Omental fat pad (tissue), 4 donors: Measurements from ENCODE around the gene ENO3. TPM values are rescaled to one million over a fixed set of nuclear protein-coding genes. Genes with fewer than 3 reads are reported as not detected.
A peak's percentile ranks its signal among the peaks of the same experiment; 100 is the strongest.
"Not testable (repeated sequence)": the region's sequence is repeated elsewhere in the genome, so short reads cannot be mapped to it uniquely, and the experiment has no call there.

Experiments
- ATAC-seq: fragments of 150-250 bp; one replicate; pipeline ENCODE4 v1.9.1; 2016; ENCODE audit warnings: mild to moderate bottlenecking, moderate library complexity; ENCODE audit not compliant: low FRiP score
- DNase-seq: peaks from one replicate; pipeline ENCODE4 v3.0.0-alpha.2; 2019; ENCODE audit warnings: low spot score
- total RNA-seq, 4 donors: library from RNA; depleted of rRNA; stranded (reverse); fragments of >200 nt; gene quantifications; one replicate each; pipeline ENCODE4 v1.1.0, GENCODE V29; 2016
- TF ChIP-seq, protein P1 (sequence below), 3 donors: fragments of 450-650 bp; IDR thresholded peaks; one replicate each; pipeline ENCODE4 v1.5.1; 2016 to 2017; ENCODE audit warnings: antibody characterized with exemption in 3 of 3, mild to moderate bottlenecking in 3 of 3, moderate library complexity in 2 of 3

ENO3 gene
- total RNA-seq, 4 donors from 2014 or later, result 2.8 to 5.3 (median 3.3) TPM

DNA sequence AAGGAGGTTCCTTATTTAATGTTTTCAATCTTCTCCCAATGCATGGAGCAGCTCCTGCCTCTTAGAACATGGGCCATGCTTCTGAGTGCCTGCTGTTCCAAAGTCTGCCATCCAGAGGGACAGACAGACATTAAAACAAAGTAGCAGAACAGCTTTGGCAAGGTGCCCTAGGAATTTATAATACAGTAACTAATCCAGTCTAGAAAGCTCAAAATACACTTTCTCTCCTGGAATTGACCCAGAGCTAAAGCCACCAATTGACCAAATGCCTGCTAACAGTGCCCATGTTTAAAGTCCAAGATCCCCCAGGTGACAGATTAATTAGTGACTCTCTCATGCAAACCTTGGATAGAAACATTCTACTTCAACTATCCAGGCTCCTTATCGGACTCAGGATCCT is 36.9 kb upstream of the ENO3 start:
- DNase-seq (no peak), ATAC-seq (no peak)
- TF ChIP-seq, protein P1, sequence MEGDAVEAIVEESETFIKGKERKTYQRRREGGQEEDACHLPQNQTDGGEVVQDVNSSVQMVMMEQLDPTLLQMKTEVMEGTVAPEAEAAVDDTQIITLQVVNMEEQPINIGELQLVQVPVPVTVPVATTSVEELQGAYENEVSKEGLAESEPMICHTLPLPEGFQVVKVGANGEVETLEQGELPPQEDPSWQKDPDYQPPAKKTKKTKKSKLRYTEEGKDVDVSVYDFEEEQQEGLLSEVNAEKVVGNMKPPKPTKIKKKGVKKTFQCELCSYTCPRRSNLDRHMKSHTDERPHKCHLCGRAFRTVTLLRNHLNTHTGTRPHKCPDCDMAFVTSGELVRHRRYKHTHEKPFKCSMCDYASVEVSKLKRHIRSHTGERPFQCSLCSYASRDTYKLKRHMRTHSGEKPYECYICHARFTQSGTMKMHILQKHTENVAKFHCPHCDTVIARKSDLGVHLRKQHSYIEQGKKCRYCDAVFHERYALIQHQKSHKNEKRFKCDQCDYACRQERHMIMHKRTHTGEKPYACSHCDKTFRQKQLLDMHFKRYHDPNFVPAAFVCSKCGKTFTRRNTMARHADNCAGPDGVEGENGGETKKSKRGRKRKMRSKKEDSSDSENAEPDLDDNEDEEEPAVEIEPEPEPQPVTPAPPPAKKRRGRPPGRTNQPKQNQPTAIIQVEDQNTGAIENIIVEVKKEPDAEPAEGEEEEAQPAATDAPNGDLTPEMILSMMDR (IDR thresholded peaks at IDR 0.05), result no peak

DNA sequence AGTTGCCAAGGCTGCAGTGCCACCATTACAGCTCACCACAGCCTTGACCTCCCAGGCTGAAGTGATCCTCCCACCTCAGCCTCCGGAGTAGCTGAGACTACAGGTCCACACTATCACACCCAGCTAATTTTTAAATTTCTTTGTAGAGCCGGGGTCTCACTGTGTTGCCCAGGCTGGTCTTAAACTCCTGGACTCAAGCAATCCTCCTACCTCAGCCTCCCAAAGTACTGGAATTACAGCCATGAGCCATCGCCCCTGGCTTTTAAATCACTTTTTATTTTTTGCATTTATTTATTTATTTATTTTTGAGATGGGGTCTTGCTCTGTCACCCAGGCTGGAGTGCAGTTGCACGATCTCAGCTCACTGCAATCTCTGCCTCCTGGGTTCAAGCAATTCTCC is 36.4 kb upstream of the ENO3 start:
- not testable (repeated sequence) for DNase-seq, ATAC-seq

DNA sequence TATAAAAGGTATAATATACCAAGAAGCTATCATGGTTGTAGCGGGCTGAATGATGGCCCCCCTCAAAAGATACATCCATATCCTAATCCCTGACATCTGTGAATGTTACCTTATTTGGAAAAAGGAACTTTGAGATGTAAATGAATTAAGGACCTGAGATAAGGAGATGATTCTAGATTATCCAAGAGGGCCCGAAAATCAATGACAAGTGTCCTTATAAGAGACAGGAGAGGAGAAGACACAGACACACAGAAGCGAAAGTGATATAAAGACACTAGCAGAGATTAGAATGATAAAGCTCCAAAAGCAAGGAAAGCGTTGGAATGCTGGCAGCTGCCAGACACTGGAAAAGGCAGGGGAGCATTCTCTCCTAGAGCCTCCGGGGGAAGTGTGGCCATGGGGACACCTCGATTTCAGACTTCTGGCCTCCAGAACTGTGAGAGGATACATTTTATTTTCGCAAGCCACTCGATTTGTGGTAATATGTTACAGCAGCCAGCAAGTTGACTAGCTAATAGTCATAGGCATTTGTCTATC is 31.3 kb upstream of the ENO3 start:
- ATAC-seq, result no peak
- DNase-seq, result no peak

DNA sequence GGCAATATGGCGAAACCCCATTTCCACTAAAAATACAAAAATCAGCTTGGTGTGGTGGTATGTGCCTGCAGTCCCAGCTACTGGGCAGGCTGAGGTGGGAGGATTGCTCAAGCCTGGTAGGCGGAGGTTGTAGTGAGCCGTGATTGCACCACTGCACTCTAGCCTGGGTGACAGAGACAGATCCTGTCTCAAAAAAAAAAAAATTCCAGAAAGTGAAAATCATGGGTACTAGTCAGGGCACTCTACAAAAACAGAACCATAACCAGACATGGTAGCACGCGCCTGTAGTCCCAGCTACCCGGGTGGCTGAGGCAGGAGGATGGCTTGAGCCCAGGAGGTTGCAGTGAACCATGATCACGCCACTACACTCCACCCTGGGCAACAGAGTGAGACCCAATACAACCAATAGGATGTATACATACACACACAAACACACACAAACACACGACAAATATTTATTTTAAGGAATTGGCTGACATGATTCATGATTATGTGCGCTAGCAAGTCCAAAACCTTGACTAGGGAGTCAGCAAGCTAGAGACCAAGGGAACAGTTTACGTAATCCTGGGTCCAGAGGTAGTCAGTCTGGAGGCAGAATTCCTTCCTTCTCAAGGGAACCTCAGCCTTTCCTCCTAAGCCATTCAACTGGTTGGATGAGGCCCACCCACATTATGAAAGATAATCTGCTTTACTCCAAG is 30.4 kb upstream of the ENO3 start:
- DNase-seq (no peak), ATAC-seq (peak; percentile 57)
- TF ChIP-seq, protein P1 (IDR thresholded peaks at IDR 0.05), result no peak

More for the DNA sequence above, 31.3 kb upstream of the ENO3 start:
- TF ChIP-seq, protein P1 (IDR thresholded peaks at IDR 0.05), result no peak

DNA sequence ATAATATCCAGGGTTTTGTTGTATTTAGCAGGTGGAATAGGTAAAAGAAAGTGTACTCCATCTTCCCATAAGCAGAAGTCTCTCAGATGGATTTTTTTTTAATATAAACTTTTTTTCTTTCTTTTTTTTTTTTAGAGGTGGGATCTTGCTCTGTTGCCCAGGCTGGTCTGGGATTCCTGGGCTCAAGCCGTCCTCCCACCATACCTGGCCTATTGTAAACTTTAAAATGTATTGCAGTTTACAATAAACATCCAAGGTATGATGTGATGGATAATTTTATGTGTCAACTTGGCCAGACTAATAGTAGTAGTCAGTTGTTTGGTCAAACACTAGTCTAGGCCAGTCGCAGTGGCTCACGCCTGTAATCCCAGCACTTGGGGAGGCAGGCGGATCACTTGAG is 29.6 kb upstream of the ENO3 start:
- no peak for ATAC-seq

DNA sequence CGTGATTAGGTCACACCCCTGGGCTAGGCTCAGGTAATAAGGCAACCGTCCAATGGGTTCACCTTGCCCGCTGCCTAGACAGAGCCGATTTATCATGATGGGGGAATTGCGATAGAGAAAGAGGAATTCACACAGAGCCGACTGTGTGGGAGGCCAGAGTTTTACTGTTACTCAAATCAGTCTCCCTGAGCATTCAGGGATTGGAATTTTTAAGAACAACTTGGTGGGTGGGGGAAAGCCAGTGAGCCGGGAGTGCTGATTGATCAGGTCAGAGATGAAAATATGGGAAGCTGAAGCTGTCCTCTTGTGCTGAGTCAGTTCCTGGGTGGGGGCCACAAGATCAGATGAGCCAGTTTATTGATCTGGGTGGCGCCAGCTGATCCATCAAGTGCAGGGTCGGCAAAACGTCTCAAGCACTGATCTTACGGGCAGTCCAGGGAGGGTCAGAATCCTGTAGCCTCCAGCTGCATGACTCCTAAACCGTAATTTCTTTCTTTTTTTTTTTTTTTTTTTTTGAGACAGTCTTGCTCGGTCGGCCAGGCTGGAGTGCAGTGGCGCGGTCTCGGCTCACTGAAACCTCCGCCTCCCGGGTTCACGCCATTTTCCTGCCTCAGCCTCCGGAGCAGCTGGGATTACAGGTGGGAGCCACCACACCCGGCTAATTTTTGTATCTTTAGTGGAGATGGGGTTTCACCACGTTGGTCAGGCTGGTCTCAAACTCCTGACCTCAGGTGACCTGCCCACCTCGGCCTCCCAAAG is 24.2 kb upstream of the ENO3 start:
- not testable (repeated sequence) for DNase-seq, ATAC-seq

More for the DNA sequence above, 29.6 kb upstream of the ENO3 start:
- no peak for DNase-seq
- TF ChIP-seq, protein P1 (IDR thresholded peaks at IDR 0.05), result no peak

DNA sequence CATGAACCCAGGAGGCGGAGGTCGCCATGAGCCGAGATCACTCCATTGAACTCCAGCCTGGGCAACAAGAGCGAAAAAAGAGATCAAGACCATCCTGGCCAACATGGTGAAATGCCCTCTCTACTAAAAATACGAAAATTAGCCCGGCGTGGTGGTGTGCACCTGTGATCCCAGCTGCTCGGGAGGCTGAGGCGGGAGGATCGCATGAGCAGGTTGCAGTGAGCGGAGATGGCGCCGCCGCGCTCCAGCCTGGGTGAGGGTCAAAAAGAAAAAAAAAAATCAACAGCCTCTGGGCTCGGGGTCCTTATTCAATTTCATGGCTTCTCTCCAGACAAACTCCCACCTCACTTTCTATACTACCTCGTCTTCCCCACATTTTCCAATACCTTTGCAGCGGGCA is 22.0 kb upstream of the ENO3 start:
- TF ChIP-seq, protein P1 (IDR thresholded peaks at IDR 0.05), result no peak
- ATAC-seq (no peak), DNase-seq (no peak)

DNA sequence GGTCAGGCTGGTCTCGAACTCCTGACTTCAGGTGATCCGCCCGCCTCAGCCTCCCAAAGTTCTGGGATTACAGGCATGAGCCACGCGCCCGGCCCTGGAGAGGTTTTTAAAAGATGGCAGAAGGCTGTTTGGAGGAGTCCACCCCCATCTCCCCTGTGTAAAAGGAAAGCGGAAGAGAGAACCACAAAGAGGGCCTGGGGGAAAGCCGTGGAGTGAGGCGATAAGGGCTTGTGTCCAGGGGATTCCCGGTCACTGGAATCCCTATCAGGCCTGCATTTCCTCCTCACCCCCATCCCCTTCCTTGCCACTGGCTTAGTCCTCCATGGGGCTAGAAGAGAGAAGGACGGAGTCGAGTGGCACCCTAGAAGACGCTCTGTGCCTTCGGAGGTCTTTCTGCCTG is 19.0 kb upstream of the ENO3 start, which contains the start of gene GP1BA:
TSS of gene GP1BA (plus strand) at position 315 of the 400 bp plus-strand sequence. CDS start 328 bp downstream, outside the sequence.
- TF ChIP-seq, protein P1 (IDR thresholded peaks at IDR 0.05), result no peak
- ATAC-seq (no peak), DNase-seq (no peak)
